NT2/D1 (cell line): ENCODE data around the gene ZNF443.

Source experiments
- SUZ12 ChIP-seq: IDR thresholded peaks from 2 replicates; pipeline ENCODE4 v1.6.1; 2011; ENCODE audit not compliant: insufficient read length, insufficient read depth; ENCODE audit errors: extremely low read depth
- YY1 ChIP-seq: IDR thresholded peaks from 2 replicates; pipeline ENCODE4 v1.6.1; 2011; ENCODE audit not compliant: insufficient read length, insufficient read depth
- ZNF274 ChIP-seq: IDR thresholded peaks from 2 replicates; pipeline ENCODE4 v1.6.1; 2011; ENCODE audit warnings: mild to moderate bottlenecking, low read depth, low read length

DNA sequence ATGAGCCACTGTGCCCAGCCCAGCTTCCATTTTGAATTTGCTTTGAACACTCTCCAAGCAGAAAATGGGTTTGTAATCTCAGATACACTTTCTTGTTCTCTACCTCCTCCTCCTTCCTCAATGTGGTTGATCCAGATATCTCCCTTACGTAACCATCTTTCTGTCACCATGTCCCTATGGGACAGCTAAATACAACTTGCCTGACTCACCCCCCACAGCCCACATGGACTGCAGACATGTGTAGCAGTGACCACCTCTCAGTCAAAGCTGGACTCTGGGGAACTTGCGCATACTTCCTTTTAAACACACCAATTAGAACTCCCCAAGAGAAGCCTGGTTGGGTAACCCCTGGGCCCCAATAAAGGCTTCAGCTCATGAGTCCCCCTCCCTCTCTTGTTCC, 28.9 kb downstream of the ZNF443 start:
- TF ChIP-seq ZNF274 = no peak
- no peak for TF ChIP-seq YY1
- TF ChIP-seq SUZ12 = no peak
